Activated effector memory CD4-positive, alpha-beta T cell treated with anti-CD3 and anti-CD28 coated beads, Interleukin-2, amount 50 U/mL, for 16 hours (primary cell): ENCODE measurements around the gene APOL1.
"Not testable (repeated sequence)": the region's sequence is repeated elsewhere in the genome, so short reads cannot be mapped to it uniquely, and the experiment has no call there.

Experiments used
- DNase-seq: peaks from one replicate; pipeline ENCODE4 v3.0.0-alpha.2; 2020

The APOL1 gene

GRCh38 chr22:36246718-36247117, 6.2 kb upstream of the APOL1 start:
- DNase-seq = no peak

- no peak for DNase-seq
These were observed 5.0 kb upstream of the APOL1 start for GRCh38 chr22:36247955-36248354.

- DNase-seq = no peak
These were observed 3.8 kb upstream of the APOL1 start for GRCh38 chr22:36249160-36249559.

GRCh38 chr22:36250292-36250960, 2.5 kb upstream of the APOL1 start:
- not testable (repeated sequence) for DNase-seq

GRCh38 chr22:36251979-36252608, 839 bp upstream of the APOL1 start:
- DNase-seq = not testable (repeated sequence)

- peak; percentile 83 for DNase-seq
These were observed 874 bp downstream of the APOL1 start for GRCh38 chr22:36253523-36254490.

GRCh38 chr22:36255572-36255971, 2.6 kb downstream of the APOL1 start:
- not testable (repeated sequence) for DNase-seq

- no peak for DNase-seq
These were observed 3.5 kb downstream of the APOL1 start for GRCh38 chr22:36256478-36256877.

- no peak for DNase-seq
These were observed 4.4 kb downstream of the APOL1 start for GRCh38 chr22:36257308-36257707.

- no peak for DNase-seq
These were observed 5.2 kb downstream of the APOL1 start for GRCh38 chr22:36257948-36258670.

- DNase-seq = no peak
These were observed 6.0 kb downstream of the APOL1 start for GRCh38 chr22:36258701-36259614.

- DNase-seq = no peak
These were observed 6.8 kb downstream of the APOL1 start for GRCh38 chr22:36259615-36260300.

GRCh38 chr22:36261675-36262074, 8.7 kb downstream of the APOL1 start:
- DNase-seq = not testable (repeated sequence)

GRCh38 chr22:36262307-36262706, 9.4 kb downstream of the APOL1 start:
- DNase-seq = not testable (repeated sequence)

GRCh38 chr22:36263216-36263673, 10.3 kb downstream of the APOL1 start:
- DNase-seq = not testable (repeated sequence)

GRCh38 chr22:36263886-36264664, 11.1 kb downstream of the APOL1 start:
- not testable (repeated sequence) for DNase-seq

GRCh38 chr22:36267058-36267457, 14.1 kb downstream of the APOL1 start:
- DNase-seq = peak; percentile 38

GRCh38 chr22:36267896-36268485, 15.1 kb downstream of the APOL1 start:
- peak; percentile 48 for DNase-seq

GRCh38 chr22:36271231-36271630, 18.3 kb downstream of the APOL1 start:
- DNase-seq = not testable (repeated sequence)

- DNase-seq = not testable (repeated sequence)
These were observed 19.0 kb downstream of the APOL1 start for GRCh38 chr22:36271951-36272350.
